ENCODE measurements around the gene MC2R.

GRCh38 chr18:13872932-13873331, 42.4 kb downstream of the MC2R start:
- TF ChIP-seq, protein P1, sequence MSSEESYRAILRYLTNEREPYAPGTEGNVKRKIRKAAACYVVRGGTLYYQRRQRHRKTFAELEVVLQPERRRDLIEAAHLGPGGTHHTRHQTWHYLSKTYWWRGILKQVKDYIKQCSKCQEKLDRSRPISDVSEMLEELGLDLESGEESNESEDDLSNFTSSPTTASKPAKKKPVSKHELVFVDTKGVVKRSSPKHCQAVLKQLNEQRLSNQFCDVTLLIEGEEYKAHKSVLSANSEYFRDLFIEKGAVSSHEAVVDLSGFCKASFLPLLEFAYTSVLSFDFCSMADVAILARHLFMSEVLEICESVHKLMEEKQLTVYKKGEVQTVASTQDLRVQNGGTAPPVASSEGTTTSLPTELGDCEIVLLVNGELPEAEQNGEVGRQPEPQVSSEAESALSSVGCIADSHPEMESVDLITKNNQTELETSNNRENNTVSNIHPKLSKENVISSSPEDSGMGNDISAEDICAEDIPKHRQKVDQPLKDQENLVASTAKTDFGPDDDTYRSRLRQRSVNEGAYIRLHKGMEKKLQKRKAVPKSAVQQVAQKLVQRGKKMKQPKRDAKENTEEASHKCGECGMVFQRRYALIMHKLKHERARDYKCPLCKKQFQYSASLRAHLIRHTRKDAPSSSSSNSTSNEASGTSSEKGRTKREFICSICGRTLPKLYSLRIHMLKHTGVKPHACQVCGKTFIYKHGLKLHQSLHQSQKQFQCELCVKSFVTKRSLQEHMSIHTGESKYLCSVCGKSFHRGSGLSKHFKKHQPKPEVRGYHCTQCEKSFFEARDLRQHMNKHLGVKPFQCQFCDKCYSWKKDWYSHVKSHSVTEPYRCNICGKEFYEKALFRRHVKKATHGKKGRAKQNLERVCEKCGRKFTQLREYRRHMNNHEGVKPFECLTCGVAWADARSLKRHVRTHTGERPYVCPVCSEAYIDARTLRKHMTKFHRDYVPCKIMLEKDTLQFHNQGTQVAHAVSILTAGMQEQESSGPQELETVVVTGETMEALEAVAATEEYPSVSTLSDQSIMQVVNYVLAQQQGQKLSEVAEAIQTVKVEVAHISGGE (CRISPR knock-in tag; IDR thresholded peaks at IDR 0.05): no peak
- TF ChIP-seq CHD4 (IDR thresholded peaks at IDR 0.05) (no peak), ZNF687 (IDR thresholded peaks at IDR 0.05) (no peak), EP300 (IDR thresholded peaks at IDR 0.05; ENCODE audit: borderline replicate concordance in 1 of 2, control insufficient read depth in 1 of 2, low read depth in 2 of 2, low read length in 2 of 2) (no peak), SKIL (IDR thresholded peaks at IDR 0.05; ENCODE audit: low read depth, poor library complexity, severe bottlenecking) (no peak), CTCF (IDR thresholded peaks at IDR 0.05 in 2 of 3, conservative IDR thresholded peaks at IDR 0.05 in 1 of 3; ENCODE audit: control insufficient read depth in 2 of 3, extremely low read depth in 1 of 3, insufficient read depth in 1 of 3, low read depth in 3 of 3, low read length in 3 of 3) (no peak), GABPA (IDR thresholded peaks at IDR 0.05; ENCODE audit: low read depth) (no peak), RELA (IDR thresholded peaks at IDR 0.05; ENCODE audit: borderline replicate concordance, partially characterized antibody) (no peak), SIX5 (IDR thresholded peaks at IDR 0.05; ENCODE audit: low read depth, low read length, severe bottlenecking) (no peak), ZNF217 (IDR thresholded peaks at IDR 0.05) (no peak), CBFB (IDR thresholded peaks at IDR 0.05; ENCODE audit: low read depth) (no peak), KAT2A (conservative IDR thresholded peaks at IDR 0.05; ENCODE audit: control insufficient read depth, low read depth, low read length) (no peak), POLR2AphosphoS5 (IDR thresholded peaks at IDR 0.05; ENCODE audit: low read length) (no peak), SREBF2 (IDR thresholded peaks at IDR 0.05; ENCODE audit: low read length) (no peak)

All from GM12878 (cell line).